GM12801 (cell line): ENCODE data around the gene CAT.

Experiments
- CTCF ChIP-seq: IDR thresholded peaks from one replicate; pipeline ENCODE4 v1.5.1; 2011; ENCODE audit warnings: control low read depth; ENCODE audit not compliant: insufficient read length; ENCODE audit errors: extremely low read depth

Gene CAT

GRCh38 chr11:34521265-34521664, 82.5 kb downstream of the CAT start:
- TF ChIP-seq CTCF, result no peak
